Muscle of back (tissue), 11 donors: ENCODE measurements around the gene GAPDHS. TPM values are rescaled to one million over a fixed set of nuclear protein-coding genes. Genes with fewer than 3 reads are reported as not detected.

Experiments
- DNase-seq, 3 donors: peaks; one replicate each; pipeline versions ENCODE4 v3.0.0 to v3.0.0-alpha.2; 2013
- polyA plus RNA-seq, 10 donors: library from polyadenylated mRNA; unstranded; fragments of 120-200 nt; gene quantifications; one replicate each; pipeline ENCODE4 v1.2.1, GENCODE V29; 2013; ENCODE audit not compliant: insufficient read length in 10 of 10

The GAPDHS gene
- polyA plus RNA-seq, 10 donors, result not detected

- DNase-seq, result no peak
Measured at GRCh38 chr19:35587321-35587720, 54.1 kb downstream of the GAPDHS start.

GRCh38 chr19:35590875-35591274 lies 57.6 kb downstream of the GAPDHS start:
- no peak for DNase-seq

GRCh38 chr19:35592226-35592625 lies 59.0 kb downstream of the GAPDHS start:
- peak in 2 of 3 donors; percentile 16 to 58 for DNase-seq

Other genes starting within 250 kb of the GAPDHS start
- 1 to 10 TPM in 2 of 10 donors, under 1 TPM in 8; 0.32 to 2.2 (median 0.48) TPM for gene MAG, start 241.3 kb upstream of the GAPDHS start, polyA plus RNA-seq
- 1 to 10 TPM in 6 of 10 donors, under 1 TPM in 4; 0.39 to 7.4 (median 1.2) TPM for gene CD22, start 204.3 kb upstream of the GAPDHS start, polyA plus RNA-seq
- under 1 TPM in 1 of 10 donors, not detected in 9; 0.10 TPM for gene FFAR1, start 185.6 kb upstream of the GAPDHS start, polyA plus RNA-seq
- gene FFAR3, start 175.0 kb upstream of the GAPDHS start, polyA plus RNA-seq, result under 1 TPM in 5 of 10 donors, not detected in 5; 0.13 to 0.28 (median 0.21) TPM
- gene GPR42, start 162.4 kb upstream of the GAPDHS start, polyA plus RNA-seq, result under 1 TPM in 1 of 10 donors, not detected in 9; 0.07 TPM
- under 1 TPM in 7 of 10 donors, not detected in 3; 0.11 to 0.49 (median 0.15) TPM for gene FFAR2, start 85.2 kb upstream of the GAPDHS start, polyA plus RNA-seq
- gene KRTDAP, start 43.0 kb upstream of the GAPDHS start, polyA plus RNA-seq, result 100 to 1,000 TPM in 1 of 10 donors, 10 to 100 TPM in 1, 1 to 10 TPM in 1, not detected in 7; 1.2 to 195 (median 65.7) TPM
- gene DMKN, start 19.8 kb upstream of the GAPDHS start, polyA plus RNA-seq, result 10 to 100 TPM in 2 of 10 donors, 1 to 10 TPM in 5, under 1 TPM in 3; 0.46 to 53.6 (median 1.5) TPM
- gene SBSN, start 5.1 kb upstream of the GAPDHS start, polyA plus RNA-seq, result 10 to 100 TPM in 1 of 10 donors, 1 to 10 TPM in 1, under 1 TPM in 2, not detected in 6; 0.15 to 19.3 (median 0.72) TPM
- 10 to 100 TPM; 40.3 to 49.6 (median 45.1) TPM for gene TMEM147, start 12.2 kb downstream of the GAPDHS start, polyA plus RNA-seq
- under 1 TPM in 1 of 10 donors, not detected in 9; 0.04 TPM for gene ATP4A, start 30.2 kb downstream of the GAPDHS start, polyA plus RNA-seq
- gene PMIS2, start 52.7 kb downstream of the GAPDHS start, polyA plus RNA-seq, result not detected
- 10 to 100 TPM in 9 of 10 donors, 1 to 10 TPM in 1; 10.0 to 14.5 (median 12.3) TPM for gene HAUS5, start 79.3 kb downstream of the GAPDHS start, polyA plus RNA-seq
- gene RBM42, start 95.6 kb downstream of the GAPDHS start, polyA plus RNA-seq, result 10 to 100 TPM; 30.4 to 55.8 (median 38.3) TPM
- 1 to 10 TPM; 1.6 to 4.1 (median 2.5) TPM for gene ETV2, start 108.3 kb downstream of the GAPDHS start, polyA plus RNA-seq
- gene COX6B1, start 114.9 kb downstream of the GAPDHS start, polyA plus RNA-seq, result 100 to 1,000 TPM; 243 to 330 (median 261) TPM
- gene UPK1A, start 133.1 kb downstream of the GAPDHS start, polyA plus RNA-seq, result 1 to 10 TPM in 2 of 10 donors, not detected in 8; 6.1 to 6.5 TPM
- under 1 TPM in 5 of 10 donors, not detected in 5; 0.08 to 0.59 (median 0.25) TPM for gene ZBTB32, start 171.1 kb downstream of the GAPDHS start, polyA plus RNA-seq
- 10 to 100 TPM; 17.6 to 26.1 (median 23.0) TPM for gene KMT2B, start 184.5 kb downstream of the GAPDHS start, polyA plus RNA-seq
- 1 to 10 TPM; 2.2 to 4.1 (median 3.3) TPM for gene IGFLR1, start 209.0 kb downstream of the GAPDHS start, polyA plus RNA-seq
- gene U2AF1L4, start 212.0 kb downstream of the GAPDHS start, polyA plus RNA-seq, result 10 to 100 TPM; 10.4 to 15.6 (median 12.7) TPM
- 10 to 100 TPM; 32.5 to 41.0 (median 37.1) TPM for gene PSENEN, start 212.2 kb downstream of the GAPDHS start, polyA plus RNA-seq
- 10 to 100 TPM in 4 of 10 donors, 1 to 10 TPM in 6; 7.9 to 13.1 (median 9.6) TPM for gene LIN37, start 215.1 kb downstream of the GAPDHS start, polyA plus RNA-seq
- gene HSPB6, start 223.6 kb downstream of the GAPDHS start, polyA plus RNA-seq, result 100 to 1,000 TPM; 193 to 769 (median 611) TPM
- gene PROSER3, start 224.7 kb downstream of the GAPDHS start, polyA plus RNA-seq, result 10 to 100 TPM in 8 of 10 donors, 1 to 10 TPM in 2; 9.5 to 15.2 (median 11.6) TPM
- gene ARHGAP33, start 242.1 kb downstream of the GAPDHS start, polyA plus RNA-seq, result 10 to 100 TPM in 7 of 10 donors, 1 to 10 TPM in 3; 7.1 to 24.1 (median 14.5) TPM